GM18508 (cell line): ENCODE data around the gene P3R3URF.

Source experiments
- ATAC-seq: cut with Tn5 transposase; IDR thresholded peaks from one replicate; pipeline ENCODE4 v1.9.1; 2021; ENCODE audit warnings: moderate number of reproducible peaks; ENCODE audit not compliant: insufficient read depth, unreplicated experiment

P3R3URF gene

DNA sequence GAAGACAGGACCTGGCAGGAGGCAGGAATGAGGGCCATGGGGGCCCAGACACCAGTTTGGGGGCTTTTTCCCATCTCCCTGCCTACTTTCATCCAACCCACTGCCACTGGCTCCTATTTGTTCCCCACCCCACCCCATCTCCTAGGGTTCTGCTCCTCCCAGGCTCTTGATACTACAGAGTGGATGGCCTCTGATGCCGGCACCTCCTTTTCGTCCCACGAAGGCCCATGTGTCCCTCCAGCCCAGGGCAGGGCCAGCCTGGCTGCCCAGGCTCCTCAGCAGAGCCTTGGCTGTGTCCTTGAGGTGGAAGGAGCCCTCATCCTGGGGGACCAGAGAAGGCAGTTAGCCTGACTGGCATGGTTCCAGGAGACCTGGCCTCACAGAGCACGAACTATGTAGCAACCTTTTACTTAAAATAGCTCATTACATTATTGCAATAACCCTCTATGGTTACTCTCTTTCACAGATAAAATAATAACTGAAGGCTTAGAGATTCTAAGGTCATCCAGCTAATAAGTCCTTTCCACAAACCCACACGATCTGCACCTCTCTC is 18.4 kb upstream of the P3R3URF start:
- ATAC-seq = no peak

DNA sequence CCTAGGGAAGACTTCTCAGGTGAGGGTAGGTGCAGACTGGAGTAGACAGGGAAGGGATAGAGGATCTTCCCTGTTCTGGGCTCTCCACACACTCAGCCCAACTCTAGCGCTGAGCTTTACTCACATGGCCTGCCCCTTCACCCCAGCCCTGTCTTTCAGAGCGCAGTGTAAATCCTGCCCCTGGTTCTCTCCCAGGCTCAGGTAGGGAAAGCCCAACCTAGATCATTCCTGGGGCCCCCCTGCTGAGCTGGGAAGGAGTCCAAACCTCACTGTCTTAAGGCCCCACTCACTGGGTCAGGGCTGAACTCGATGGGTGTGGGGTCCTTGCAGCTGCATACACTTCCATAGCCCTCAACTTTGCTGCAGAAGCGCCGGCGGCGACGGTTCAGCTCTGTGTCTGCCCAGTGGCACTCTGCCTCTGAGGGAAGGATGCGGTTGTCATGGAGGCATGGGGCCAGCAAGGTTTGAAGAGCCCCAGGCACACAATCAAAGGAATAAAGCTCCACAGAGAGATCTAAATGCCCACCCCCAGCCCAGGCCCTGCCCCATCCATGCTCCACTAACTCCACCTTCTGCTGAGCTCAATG is 17.8 kb upstream of the P3R3URF start:
- no peak for ATAC-seq

DNA sequence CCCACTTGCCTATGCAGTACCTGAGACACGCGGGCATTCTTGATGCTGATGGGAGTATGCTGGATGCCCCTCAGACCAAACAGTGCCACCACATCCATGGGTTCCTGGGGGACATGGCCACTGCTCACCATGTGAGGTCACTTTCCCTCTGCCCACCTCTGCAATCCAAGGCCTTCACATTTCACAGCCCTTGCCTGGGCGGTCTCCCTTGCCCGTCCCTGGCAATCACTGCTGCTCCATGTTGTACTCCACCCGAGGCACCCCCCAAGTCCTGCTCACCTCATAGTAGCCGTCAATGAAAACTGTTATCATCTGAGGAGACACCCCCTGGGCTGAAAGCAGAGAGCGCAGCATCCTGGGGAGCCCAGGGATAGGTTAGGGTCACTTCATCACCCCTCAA is 17.0 kb upstream of the P3R3URF start:
- no peak for ATAC-seq

DNA sequence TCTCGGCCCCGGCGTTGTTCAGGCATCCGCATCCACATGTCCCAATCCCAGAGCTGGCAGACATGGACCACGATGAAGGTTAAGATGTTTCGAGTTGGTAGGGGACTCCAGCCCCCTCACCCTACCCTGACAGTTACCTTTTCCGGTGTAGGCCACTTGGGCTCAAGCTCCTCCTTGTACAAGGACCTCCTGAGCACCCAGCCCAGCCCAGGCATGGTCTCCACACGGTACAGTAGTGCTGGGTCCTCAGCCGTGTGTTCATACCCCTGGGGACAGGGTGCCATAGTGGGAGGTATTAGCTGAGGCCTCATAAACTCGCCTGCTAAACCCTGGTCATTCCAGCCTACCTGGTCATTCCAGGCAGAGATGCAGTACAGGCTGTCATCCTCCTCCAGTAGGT is 15.9 kb upstream of the P3R3URF start:
- no peak for ATAC-seq

DNA sequence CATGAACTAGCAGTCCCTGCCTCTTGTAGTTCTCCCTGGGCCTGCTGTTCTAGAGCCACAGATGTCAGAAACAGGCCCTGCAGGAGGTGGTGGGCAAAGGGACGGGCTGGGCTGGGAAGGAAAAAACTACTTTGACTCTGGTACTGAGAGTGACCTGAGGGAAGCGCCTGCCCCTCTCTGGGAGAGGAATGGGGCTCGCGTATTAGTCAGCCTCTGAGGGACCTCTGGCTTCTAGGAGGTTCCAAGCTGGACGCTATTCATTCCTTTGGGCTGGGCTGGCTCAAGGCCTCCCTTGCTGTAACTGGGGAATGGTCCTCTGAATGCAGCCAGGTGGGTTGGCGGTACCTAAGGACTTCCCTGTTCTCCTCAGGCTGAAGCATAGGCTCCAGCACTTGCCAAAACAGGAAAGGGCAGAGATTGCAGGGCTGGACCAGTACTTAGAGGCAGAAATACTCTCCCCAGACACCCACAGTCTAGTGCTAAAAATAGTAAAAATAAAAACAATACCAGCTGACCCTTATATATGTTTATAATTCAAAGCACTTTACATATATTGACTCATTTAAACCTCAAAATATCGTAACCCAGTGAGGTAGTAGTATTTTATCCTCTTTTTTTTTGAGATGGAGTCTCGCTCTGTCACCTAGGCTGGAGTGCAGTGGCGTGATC is 14.9 kb upstream of the P3R3URF start:
- ATAC-seq = no peak

DNA sequence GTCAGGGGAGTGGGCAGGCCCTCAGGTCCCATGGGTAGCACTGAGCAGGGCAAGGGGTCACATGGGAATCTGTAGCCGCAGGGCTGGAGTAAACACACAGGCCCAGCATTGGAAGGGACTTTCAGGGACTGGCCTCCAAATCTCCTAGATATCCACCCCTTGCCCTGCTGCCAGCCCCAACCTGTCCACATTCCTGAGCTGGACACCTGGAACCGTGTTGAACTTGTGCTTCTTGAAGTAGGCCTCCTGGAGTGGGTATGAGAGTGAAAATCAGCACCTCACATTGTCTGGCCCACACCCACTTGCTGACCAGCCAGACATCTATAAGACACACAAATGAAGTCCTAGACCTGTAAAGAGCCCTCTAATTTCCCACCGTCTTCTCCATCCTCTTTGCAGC is 14.3 kb upstream of the P3R3URF start:
- no peak for ATAC-seq

DNA sequence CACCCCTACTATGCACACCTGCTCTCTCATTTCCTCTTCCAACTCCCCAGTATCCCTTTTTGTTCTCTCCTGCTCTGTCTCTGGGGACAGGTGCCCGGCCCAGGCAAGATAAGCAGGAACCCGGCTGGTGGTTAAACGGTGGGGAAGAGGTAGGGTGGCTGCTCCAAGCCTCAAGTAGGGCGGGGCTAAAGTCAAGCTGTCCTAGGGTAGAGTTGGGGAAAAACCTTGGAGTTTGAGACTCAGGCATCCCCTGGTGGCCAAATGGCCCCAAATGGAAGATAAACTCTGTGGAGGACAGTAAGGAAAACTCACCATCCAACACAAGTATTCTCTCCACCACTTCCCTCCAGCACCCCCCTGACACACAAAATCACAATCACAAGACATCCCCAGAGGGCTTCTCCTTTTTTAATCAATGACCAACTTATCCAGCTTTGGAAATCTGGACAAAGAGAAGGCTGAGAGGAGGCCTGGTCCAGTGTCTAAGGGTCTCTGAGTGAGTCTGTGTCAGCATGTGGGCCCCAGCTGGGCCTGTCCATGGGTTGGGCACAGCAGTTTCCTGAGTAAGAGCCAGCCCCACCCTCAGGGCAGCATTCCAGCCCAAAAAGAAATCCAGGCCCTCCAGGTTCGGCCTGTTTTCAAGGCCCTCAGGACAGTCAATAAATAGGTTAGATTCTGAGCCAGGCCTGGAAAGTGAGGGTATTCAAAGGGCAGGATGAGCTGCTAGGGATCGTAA is 12.2 kb upstream of the P3R3URF start:
- no peak for ATAC-seq

DNA sequence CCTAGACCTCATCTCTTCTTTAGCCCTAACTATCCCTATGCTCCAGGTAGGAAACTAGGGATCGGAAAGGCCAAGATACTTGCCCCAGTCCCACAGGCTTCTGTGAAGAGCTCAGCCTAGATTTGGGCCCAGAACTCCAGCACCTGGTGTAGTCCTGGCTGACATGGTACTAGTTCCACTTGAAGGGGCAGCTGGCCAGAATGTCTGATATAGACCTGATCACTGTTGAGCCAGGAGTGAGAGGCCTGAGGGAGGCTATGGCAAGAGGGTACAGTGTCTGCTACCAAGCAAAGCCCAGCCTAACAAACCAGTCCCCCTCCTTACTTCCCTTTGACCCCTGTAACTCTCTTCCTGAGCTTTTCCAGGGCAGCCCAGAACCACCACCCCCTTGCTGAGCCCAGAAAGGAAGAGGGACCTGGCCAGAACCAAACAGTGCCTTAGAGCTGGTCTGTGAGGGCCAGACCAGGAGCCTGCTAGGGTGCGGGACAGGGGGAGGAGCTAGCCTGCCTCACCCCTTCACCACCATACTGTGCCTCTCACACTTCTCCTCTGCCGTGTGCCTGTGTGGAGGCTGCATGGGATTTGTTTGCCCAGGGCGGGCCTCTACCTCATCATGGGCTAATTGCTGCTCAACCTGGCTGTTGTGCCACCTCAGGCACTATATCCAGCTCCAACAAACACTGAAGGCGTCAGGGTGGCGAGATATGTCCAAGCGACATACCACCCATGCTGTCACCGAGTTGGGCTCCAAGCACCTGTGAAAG is 11.0 kb upstream of the P3R3URF start:
- ATAC-seq = no peak

DNA sequence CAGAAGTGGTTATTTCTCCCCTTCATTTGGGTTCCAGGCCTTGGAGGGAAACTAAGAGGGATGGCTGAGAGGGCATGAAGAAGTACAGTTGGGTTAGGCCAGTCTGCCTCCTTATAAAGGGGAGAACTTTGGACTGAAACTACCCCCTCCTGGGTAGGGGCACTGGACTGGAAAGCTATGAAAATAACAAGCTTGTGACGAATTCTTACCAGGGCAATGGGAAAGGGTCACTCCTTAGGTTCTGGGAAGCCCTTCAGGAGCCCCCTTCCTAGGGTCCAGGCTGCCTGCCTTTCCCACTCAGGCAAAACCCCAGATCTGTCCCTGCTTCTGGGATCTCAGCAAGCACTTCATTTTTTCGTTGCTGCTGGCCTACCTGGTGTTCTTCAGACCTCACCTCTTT is 9.8 kb upstream of the P3R3URF start:
- ATAC-seq = no peak

DNA sequence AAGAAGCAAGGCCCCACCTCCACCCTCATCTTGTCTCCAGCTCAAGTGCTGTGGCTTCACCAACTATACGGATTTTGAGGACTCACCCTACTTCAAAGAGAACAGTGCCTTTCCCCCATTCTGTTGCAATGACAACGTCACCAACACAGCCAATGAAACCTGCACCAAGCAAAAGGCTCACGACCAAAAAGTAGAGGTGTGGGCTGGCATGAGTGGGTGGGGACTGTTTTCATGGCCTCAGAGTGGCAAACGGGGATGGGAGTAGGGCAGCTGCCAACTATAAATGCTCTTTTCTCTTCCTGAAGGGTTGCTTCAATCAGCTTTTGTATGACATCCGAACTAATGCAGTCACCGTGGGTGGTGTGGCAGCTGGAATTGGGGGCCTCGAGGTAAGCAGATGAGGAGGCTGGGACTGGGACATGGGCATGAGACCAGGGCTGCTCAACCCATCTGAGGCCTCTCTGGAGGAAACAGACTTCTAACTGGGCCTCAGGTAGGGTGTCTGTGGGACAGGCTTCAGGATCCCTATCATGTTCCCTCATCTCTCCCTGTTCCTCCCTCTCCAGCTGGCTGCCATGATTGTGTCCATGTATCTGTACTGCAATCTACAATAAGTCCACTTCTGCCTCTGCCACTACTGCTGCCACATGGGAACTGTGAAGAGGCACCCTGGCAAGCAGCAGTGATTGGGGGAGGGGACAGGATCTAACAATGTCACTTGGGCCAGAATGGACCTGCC is 8.8 kb upstream of the P3R3URF start:
- ATAC-seq = no peak

DNA sequence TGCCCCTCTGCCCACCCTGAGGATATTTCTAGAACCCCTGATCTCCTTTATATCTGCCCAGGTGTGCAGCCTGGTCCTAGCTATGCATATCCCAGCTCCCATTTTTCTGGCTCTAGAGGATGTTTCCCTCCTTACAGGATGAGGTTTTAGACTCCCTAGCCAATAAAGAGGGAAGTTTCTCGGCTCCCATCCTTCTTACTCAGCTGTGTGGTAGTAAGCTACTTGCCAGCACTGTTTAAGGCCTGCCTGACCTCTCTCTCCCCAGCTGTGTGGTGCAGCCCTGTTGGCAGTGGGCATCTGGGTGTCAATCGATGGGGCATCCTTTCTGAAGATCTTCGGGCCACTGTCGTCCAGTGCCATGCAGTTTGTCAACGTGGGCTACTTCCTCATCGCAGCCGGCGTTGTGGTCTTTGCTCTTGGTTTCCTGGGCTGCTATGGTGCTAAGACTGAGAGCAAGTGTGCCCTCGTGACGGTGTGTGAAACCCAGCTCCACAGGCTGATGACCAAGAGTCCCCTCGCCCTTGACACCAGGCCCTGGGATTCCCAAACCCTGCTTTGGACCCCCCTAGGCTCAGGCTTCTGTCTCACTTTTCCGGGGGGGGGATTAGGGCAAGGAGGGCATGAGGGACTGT is 7.8 kb upstream of the P3R3URF start:
- no peak for ATAC-seq

DNA sequence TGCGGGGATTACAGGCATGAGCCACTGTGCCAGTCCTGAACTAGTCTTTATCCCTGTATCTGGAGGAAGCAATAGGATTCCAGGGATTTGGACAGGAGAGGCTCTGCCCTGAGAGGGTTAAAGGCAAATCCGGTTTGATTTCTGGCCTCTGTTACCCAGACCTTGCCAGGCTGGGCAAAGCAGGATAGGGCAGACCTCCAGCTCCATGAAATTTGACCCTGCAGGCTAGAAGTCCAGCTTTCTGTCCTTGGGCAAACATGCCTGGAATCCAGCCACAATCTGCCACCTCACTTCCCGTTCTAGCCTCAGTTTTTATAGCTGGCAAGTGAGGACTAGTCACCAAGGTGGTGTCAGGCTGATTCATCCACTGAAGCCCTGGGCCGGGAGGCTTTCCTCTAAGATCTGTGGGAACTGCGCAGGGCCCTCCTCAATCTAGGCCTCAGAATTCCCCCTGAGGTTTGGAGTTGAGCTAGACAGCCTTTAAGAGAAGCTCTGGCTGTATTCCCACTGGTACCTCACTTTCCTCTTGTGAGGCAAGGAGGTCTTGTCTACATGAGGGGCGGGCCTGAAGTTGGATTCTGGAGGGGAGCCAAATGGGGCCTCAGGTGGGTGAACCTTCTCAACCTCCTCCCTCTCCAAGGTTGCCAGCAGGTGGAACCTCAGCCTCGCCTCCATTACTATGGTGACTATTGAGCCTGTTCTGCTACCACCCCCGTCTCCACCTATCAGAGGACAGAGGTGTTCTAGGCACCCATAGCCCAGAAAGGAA is 7.0 kb upstream of the P3R3URF start:
- no peak for ATAC-seq

DNA sequence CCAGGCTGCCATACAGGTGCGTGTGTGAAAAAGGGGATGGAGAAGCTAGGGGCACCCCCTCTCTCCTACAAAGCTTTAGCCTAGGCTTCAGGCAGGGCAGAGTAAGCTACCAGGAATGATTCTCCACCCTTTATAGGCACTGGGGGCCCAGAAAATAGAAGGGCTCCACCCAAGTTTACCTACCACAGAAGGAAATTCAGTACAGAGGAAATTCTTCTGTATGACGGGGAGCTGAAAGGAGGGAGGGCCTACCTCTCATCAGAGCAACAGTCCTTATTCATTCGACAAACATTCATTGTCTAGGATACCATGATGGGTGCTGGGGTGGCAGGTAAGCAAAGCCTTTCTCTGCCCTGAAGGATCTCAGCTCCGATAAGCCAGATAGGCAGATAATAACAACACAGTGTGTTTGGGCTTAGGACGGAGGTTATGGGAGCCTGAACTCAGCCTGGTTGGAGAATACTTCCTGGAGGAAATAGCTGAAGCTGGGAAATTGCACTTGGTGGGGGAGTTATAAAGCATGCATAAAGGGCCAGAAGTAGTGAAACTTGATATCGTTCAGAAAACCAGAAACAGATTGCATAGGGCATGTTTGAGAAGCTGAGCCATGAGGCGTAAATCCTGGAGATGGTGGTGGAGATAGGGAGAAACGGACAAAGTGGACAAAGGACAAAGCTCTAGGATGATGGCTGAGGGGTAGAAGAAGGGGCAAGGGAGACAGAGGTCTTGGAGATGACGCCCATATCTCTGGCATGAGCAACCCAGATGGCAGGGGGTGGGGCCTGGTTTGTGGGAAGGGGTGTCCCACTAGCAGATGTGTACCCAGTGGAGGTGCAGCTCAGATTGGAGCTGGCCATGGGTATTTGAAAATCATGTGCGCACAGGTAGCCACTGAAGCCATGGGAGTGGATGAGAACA is 5.3 kb upstream of the P3R3URF start:
- ATAC-seq = no peak

DNA sequence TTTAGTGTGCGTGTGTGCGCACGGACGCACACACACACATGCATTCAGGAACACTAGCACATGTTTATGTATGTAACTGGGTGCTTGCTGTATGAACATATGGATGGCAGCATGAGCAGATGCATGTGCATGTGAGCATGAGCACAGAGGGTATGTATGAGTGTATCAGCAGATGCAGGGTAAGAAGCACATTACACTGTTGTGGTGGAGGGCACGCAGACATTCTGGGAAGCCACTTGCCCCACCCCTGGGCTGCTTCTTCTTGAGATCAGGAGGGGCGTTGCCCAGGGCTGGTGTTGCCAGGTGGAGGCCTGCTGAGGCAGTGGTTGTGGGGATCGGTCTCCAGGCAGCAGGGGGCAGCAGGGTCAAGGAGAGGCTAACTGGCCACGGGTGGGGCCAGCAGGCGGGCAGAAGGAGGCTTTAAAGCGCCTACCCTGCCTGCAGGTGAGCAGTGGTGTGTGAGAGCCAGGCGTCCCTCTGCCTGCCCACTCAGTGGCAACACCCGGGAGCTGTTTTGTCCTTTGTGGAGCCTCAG is 3.9 kb upstream of the P3R3URF start:
- ATAC-seq = no peak

DNA sequence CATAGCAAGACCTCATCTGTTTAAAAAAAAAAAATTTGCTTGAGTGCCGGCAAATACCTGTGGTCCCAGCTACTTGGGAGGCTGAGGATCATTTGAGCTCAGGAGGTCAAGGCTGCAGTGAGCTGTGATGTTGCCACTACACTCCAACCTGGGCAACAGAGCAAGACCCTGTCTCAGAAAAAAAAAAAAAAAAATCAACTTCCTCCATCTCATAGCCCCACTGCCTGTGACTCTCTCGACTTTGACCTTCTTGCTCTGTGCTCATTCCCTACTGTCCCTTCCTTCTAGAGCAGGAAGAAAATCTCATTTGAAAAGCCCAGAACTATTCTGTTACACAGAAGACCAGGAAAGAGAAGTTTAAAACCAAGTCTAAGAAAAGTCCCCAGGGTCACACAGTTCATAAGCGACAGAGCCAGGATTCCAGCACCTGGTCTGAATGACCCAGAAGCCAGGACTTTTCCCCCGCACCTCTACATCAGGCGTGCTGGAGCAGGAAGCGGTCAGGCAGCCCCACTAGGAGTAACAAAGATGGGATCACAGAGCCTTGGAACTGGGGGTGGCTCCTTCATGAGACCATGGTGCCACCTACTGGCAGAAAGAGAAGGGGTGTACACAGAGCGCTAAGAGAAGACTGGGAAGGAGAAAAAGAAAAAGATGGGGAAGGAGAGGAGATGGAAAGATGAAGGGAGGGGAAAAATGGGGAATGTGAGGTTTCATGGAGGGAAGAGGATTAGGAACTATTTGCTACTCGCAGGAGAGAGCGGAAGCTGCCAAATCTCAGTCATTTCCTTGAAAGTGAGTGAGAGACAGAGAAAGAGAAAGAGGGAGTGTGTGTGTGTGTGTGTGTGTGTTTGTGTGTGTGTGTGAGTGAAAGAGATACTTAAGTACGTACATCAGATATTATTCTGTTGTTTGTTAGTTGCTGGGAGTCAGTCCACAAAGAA is 3.1 kb upstream of the P3R3URF start:
- no peak for ATAC-seq

DNA sequence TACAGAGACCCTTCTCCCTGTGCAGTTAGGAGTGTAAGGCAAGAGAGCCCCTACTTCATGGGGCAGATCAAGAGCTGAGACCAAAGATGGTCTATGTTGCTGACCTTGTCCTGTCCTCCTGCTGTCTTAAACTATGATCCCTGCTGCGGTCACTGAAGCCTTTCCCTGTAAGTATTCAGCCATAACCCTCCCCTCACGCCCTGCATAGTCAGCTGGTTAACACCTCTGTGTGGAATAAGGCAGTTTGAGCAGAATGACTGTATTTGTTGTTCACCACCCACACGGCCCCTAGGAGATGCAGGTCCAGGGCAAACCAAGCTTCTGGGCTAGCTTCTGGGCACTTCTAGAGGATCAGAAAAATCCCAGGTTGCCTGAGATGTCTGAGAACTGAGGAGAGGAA is 1.0 kb downstream of the P3R3URF start:
- ATAC-seq = no peak
